ENCODE results near the gene AGBL5.
"Not testable (repeated sequence)": the region's sequence is repeated elsewhere in the genome, so short reads cannot be mapped to it uniquely, and the experiment has no call there.

The AGBL5 gene

DNA sequence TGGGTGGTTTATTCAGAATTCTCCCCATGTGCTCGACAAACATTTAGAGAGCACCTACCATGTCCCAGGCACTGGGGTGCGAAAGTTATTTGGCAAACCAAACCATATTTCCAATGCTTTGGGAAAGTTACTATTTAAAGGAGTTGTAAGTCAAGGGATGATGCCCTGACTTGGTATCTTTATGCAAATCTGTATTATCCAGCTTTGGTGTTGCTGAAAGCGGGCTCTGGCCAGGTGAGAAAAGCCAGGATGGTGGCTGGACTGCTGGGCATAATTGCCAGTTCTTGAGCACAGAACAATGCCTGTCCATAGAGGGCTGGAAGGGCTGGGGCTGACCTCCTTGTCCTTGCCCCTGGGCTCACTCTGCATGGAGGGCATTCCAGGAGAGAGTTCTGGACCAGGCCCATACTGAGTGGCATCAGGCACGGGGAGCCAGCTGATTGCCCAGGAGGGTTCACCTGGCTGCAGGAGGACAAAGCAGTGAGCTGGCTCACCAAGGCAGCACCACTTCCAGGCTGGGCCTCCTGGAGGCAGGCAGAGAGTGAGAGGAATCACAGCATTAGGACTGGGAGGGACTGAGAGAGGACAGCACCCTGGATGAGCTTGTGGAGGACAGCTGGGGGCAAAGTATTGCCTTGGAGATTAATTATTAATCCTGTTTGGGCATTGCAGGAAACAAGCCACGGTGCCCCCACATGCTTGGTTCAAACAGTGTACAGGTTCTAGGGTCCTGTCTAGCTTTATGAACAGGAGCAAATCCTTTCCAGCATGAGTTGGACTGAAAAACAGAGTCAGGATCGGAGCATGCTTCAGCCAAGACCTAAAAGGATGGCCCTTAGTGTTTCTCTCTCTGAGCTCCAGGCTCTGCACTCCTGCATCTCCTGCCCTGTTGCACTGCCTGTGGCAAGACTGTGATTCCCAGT lies 42.2 kb downstream of the AGBL5 start:
- DNase-seq = no peak

GRCh38 chr2:27094353-27094984 lies 43.0 kb downstream of the AGBL5 start:
- no peak for DNase-seq

GRCh38 chr2:27095427-27095744 lies 43.9 kb downstream of the AGBL5 start:
- no peak for DNase-seq

DNA sequence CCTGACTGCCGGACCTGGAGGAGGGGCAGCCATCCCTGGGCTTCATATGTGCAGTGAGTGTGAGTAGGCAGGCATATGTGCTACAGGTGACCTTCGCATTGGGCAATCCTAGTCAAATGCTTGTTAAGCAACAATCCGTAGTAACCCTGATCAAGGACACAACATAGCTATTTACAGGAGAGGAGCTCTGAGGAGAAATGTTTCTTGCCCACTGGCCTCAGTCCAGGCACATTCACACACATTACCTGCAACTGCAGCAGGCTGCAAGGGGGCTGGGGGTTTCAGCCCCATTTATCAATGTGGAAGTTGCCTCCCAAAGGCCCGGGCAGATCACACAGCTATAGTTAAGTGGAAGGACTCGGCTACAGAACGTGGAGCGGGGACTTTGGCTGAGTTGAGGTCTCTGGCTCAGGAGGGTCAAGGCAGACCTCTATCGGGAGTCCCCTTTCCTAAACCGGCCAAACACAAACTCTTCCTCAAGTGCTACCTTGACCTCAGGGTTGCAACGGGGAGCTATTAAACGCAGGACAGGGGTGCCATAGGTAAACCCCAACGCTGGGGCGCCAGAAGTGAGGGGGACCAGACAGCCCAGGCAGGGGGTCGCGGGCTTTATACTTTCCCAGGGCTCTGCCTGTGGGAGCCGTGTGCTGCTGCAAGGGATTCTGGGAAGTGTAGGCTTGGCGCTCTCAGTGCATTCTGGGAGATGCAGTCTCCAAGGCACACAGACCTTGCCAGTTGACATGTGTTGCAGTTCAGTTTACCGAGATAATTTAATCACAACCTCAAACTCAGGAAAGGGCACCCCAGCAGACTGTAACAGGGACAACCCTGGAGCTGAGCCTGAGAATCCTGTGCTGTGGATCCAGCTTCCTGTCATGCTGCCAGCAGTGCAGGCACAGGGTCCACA lies 44.5 kb downstream of the AGBL5 start:
- peak; percentile 12 for DNase-seq

- DNase-seq = no peak
These were observed 45.4 kb downstream of the AGBL5 start for GRCh38 chr2:27096748-27097297.

GRCh38 chr2:27097341-27097740 lies 45.9 kb downstream of the AGBL5 start:
- DNase-seq = no peak

DNA sequence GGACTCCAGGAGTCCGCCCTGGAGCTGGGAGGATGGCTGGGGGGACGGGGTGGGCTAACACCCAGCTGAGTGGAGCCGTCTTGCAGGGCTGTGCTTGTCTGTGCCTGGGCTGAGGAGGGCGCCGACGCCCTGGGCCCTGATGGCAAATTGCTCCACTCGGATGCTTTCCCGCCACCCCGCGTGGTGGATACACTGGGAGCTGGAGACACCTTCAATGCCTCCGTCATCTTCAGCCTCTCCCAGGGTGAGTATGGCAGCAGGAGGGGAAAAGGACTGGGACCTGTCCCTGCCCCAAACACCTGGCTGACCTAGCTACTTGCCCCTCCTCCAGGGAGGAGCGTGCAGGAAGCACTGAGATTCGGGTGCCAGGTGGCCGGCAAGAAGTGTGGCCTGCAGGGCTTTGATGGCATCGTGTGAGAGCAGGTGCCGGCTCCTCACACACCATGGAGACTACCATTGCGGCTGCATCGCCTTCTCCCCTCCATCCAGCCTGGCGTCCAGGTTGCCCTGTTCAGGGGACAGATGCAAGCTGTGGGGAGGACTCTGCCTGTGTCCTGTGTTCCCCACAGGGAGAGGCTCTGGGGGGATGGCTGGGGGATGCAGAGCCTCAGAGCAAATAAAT lies 48.0 kb downstream of the AGBL5 start:
- no peak for DNase-seq

DNA sequence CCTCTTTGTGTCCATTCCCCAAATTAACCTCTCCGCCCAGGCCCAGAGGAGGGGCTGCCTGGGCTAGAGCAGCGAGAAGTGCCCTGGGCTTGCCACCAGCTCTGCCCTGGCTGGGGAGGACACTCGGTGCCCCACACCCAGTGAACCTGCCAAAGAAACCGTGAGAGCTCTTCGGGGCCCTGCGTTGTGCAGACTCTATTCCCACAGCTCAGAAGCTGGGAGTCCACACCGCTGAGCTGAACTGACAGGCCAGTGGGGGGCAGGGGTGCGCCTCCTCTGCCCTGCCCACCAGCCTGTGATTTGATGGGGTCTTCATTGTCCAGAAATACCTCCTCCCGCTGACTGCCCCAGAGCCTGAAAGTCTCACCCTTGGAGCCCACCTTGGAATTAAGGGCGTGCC lies 48.6 kb downstream of the AGBL5 start:
- DNase-seq = no peak

- DNase-seq = no peak
These were observed 50.9 kb downstream of the AGBL5 start for GRCh38 chr2:27102329-27102728.

GRCh38 chr2:27105981-27106380 lies 54.5 kb downstream of the AGBL5 start:
- no peak for DNase-seq

GRCh38 chr2:27108221-27108620 lies 56.8 kb downstream of the AGBL5 start:
- no peak for DNase-seq

DNA sequence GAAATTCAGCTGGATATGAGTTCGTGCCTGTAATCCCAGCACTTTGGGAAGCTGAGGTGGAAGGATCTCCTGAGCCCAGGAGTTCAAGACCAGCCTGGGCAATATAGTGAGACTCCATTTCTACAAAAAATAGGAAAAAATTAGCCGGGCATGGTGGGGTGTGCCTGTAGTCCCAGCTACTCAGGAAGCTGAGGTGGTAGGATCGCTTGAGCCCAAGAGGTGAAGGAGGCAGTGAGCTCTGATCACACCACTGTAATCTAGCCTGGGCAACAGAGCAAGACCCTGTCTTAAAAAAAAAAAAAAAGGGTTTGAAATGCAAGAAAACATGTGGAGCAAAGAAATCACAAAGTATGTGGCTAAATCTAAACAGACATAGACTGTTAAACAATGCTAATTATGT lies 57.6 kb downstream of the AGBL5 start:
- DNase-seq = no peak

GRCh38 chr2:27110603-27111352 lies 59.3 kb downstream of the AGBL5 start:
- DNase-seq = not testable (repeated sequence)

DNA sequence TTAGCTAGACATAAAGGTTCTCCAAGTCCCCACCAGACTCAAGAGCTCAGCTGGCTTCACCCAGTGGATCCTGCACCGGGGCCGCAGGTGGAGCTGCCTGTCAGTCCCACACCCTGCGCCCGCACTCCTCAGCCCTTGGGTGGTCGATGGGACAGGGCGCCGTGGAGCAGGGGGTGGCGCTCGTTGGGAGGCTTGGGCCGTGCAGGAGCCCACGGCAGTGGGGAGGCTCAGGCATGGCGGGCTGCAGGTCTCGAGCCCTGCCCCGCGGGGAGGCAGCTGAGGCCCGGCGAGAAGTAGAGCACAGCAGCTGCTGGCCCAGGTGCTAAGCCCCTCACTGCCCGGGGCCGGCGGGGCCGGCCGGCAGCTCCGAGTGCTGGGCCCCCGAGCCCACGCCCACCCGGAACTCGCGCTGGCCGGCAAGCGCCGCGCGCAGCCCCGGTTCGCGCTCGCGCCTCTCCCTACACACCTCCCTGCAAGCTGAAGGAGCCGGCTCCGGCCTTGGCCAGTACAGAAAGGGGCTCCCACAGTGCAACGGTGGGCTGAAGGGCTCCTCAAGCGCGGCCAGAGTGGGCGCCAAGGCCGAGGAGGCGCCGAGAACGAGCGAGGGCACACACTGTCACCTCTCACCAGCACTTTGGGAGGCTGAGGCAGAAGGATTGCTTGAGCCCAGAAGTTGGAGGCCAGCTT lies 60.1 kb downstream of the AGBL5 start:
- not testable (repeated sequence) for DNase-seq

- DNase-seq = no peak
These were observed 64.1 kb downstream of the AGBL5 start for GRCh38 chr2:27115519-27115918.

- DNase-seq = no peak
These were observed 66.6 kb downstream of the AGBL5 start for GRCh38 chr2:27117995-27118524.

GRCh38 chr2:27118525-27119329 lies 67.3 kb downstream of the AGBL5 start, which contains the start of gene CGREF1:
Gene CGREF1 (minus strand): TSS chr2:27119128. CDS start chr2:27104366, 14,762 bp downstream.
- DNase-seq = no peak

DNA sequence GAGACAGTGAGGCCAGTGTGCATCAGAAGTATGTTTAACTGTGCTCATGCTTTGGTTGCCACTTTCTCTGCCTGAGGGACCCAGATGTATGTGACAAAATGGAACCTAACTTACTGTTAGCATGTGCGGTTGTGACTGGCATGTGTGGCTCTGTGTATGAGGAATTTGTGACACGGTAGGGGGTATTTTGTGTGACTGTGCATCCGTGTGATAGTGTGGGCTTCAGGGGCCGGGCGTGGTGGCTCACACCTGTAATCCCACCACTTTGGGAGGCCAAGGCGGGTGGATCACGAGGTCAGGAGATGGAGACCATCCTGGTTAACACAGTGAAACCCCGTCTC lies 67.8 kb downstream of the AGBL5 start:
- DNase-seq = not testable (repeated sequence)

Data from DMS153 (cell line).